ENCODE measurements around the gene FOS.

- TF ChIP-seq, protein P1, sequence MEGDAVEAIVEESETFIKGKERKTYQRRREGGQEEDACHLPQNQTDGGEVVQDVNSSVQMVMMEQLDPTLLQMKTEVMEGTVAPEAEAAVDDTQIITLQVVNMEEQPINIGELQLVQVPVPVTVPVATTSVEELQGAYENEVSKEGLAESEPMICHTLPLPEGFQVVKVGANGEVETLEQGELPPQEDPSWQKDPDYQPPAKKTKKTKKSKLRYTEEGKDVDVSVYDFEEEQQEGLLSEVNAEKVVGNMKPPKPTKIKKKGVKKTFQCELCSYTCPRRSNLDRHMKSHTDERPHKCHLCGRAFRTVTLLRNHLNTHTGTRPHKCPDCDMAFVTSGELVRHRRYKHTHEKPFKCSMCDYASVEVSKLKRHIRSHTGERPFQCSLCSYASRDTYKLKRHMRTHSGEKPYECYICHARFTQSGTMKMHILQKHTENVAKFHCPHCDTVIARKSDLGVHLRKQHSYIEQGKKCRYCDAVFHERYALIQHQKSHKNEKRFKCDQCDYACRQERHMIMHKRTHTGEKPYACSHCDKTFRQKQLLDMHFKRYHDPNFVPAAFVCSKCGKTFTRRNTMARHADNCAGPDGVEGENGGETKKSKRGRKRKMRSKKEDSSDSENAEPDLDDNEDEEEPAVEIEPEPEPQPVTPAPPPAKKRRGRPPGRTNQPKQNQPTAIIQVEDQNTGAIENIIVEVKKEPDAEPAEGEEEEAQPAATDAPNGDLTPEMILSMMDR (IDR thresholded peaks at IDR 0.05), result no peak
- TF ChIP-seq POLR2A (IDR thresholded peaks at IDR 0.05), result peak; percentile 10 to 78
Observed at GRCh38 chr14:75293920-75294648, 15.5 kb downstream of the FOS start.

Data from thyroid gland (tissue), 4 donors.